Thyroid gland (tissue), 4 donors: ENCODE results near the gene KLHL8.

Experiments
- CTCF ChIP-seq, 6 experiments: fragments of 200-600 bp in 3 of 6; fragments of 450-650 bp in 3 of 6; sonication (generic) in 3 of 6; IDR thresholded peaks; one replicate each; pipeline ENCODE4 v1.5.1; 2016 to 2019; ENCODE audit warnings: antibody characterized with exemption in 6 of 6, mild to moderate bottlenecking in 2 of 6, inconsistent platforms in 1 of 6, moderate library complexity in 1 of 6
- POLR2A ChIP-seq, 2 donors: fragments of 450-650 bp; IDR thresholded peaks; one replicate each; pipeline ENCODE4 v1.6.1; 2017; ENCODE audit warnings: antibody characterized with exemption in 2 of 2, mild to moderate bottlenecking in 2 of 2, moderate library complexity in 1 of 2

GRCh38 chr4:87266986-87267385, 46.6 kb upstream of the KLHL8 start:
- TF ChIP-seq CTCF (IDR thresholded peaks at IDR 0.05): no peak
- TF ChIP-seq POLR2A (IDR thresholded peaks at IDR 0.05): no peak
